GM23338 (cell line): Measurements from ENCODE around the gene BCR.

Source experiments
- CREB1 ChIP-seq: fragments of 250-450 bp; sonication (Bioruptor Pico); IDR thresholded peaks from 2 replicates; pipeline ENCODE4 v1.5.0; 2020; ENCODE audit warnings: low read depth, mild to moderate bottlenecking, moderate library complexity
- ETS1 ChIP-seq: IDR thresholded peaks from 2 replicates; pipeline ENCODE4 v1.6.1; 2016; ENCODE audit warnings: antibody characterized with exemption
- EZH2 ChIP-seq: fragments of 200-600 bp; sonication (generic); IDR thresholded peaks from one replicate; pipeline ENCODE4 v1.8.0; 2017; ENCODE audit warnings: antibody characterized with exemption, mild to moderate bottlenecking, low read depth; ENCODE audit not compliant: unreplicated experiment
- EZH2phosphoT487 ChIP-seq: fragments of 200-600 bp; sonication (generic); IDR thresholded peaks from one replicate; pipeline ENCODE4 v1.8.1; 2018; ENCODE audit warnings: antibody characterized with exemption; ENCODE audit not compliant: unreplicated experiment
- JUNB ChIP-seq: IDR thresholded peaks from one replicate; pipeline ENCODE4 v1.6.1; 2016; ENCODE audit warnings: antibody characterized with exemption; ENCODE audit not compliant: unreplicated experiment
- NANOG ChIP-seq: IDR thresholded peaks from 2 replicates; pipeline ENCODE4 v1.6.1; 2016; ENCODE audit warnings: antibody characterized with exemption, borderline replicate concordance
- POLR2AphosphoS5 ChIP-seq: IDR thresholded peaks from 2 replicates; pipeline ENCODE4 v1.6.1; 2016; ENCODE audit warnings: antibody characterized with exemption, low read depth
- ZNF462 ChIP-seq: fragments of 250-450 bp; sonication (Bioruptor Pico); IDR thresholded peaks from 2 replicates; pipeline ENCODE4 v1.5.0; 2020; ENCODE audit warnings: mild to moderate bottlenecking, moderate library complexity
- TF ChIP-seq, protein P1 (sequence below), 2 experiments: fragments of 200-600 bp in 1 of 2; sonication (generic) in 1 of 2; conservative IDR thresholded peaks; 2 replicates each; pipeline versions ENCODE4 v1.5.1 to v1.6.1; 2016 to 2017; ENCODE audit warnings: antibody characterized with exemption in 2 of 2, low read depth in 2 of 2, mild to moderate bottlenecking in 2 of 2, moderate library complexity in 1 of 2

- TF ChIP-seq, protein P1, sequence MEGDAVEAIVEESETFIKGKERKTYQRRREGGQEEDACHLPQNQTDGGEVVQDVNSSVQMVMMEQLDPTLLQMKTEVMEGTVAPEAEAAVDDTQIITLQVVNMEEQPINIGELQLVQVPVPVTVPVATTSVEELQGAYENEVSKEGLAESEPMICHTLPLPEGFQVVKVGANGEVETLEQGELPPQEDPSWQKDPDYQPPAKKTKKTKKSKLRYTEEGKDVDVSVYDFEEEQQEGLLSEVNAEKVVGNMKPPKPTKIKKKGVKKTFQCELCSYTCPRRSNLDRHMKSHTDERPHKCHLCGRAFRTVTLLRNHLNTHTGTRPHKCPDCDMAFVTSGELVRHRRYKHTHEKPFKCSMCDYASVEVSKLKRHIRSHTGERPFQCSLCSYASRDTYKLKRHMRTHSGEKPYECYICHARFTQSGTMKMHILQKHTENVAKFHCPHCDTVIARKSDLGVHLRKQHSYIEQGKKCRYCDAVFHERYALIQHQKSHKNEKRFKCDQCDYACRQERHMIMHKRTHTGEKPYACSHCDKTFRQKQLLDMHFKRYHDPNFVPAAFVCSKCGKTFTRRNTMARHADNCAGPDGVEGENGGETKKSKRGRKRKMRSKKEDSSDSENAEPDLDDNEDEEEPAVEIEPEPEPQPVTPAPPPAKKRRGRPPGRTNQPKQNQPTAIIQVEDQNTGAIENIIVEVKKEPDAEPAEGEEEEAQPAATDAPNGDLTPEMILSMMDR (conservative IDR thresholded peaks at IDR 0.05; ENCODE audit: low read depth in 2 of 2) = no peak
- TF ChIP-seq EZH2 (no peak), CREB1 (CRISPR knock-in tag) (no peak), JUNB (no peak), POLR2AphosphoS5 (no peak), NANOG (no peak), ZNF462 (no peak), EZH2phosphoT487 (no peak), ETS1 (no peak)
Measured at GRCh38 chr22:23130697-23131096, 49.6 kb upstream of the BCR start.
